C4-2B (cell line): ENCODE measurements around the gene GTF3C2.
A peak's percentile ranks its signal among the peaks of the same experiment; 100 is the strongest.

Source experiments
- CTCF ChIP-seq: fragments of 450-650 bp; conservative IDR thresholded peaks from 2 replicates; pipeline ENCODE4 v1.5.1; 2017; ENCODE audit warnings: mild to moderate bottlenecking
- ZFX ChIP-seq: fragments of 450-650 bp; IDR thresholded peaks from 2 replicates; pipeline ENCODE4 v1.6.1; 2017

DNA sequence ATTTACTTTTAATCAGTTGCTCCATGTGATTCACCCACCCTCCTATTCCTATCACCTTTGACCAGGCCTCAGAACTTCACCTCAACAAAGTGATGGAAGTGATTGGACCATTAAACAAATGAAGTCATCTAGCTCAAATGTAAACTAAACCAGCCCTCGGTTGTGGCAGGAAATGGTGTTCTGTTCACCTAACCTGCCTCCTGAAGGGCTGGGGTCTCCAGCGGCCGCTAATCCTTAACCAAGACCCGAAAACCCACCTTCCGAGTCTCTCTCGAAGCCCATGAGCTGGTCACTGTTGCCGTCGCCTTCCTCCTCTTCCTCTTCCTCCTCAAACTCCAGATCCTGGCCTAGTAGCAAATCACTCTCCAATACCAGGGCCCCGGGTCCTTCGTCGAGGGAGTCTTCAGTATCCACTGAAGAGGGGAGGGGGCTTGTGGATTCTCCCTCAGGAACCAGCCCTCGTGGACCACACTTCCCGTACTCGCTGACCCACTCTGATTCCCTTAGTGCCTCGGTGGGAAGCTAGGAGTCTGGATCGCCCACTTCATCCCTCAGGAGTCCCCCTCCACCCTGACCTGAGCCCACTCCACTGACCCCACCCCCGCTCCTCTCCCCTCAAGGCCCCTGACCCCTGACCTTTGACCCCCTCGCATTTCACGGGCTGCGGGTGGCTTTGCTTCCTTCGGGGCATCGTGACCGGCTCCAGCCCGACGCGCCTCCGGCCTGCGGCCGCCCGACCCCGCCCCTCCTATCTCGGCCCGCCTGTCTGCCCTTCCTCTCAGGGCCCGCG, 23.5 kb upstream of the GTF3C2 start:
- no peak for TF ChIP-seq CTCF
- TF ChIP-seq ZFX = peak; percentile 48
